ENCODE measurements around the gene CDC42EP3. TPM values are rescaled to one million over a fixed set of nuclear protein-coding genes. Genes with fewer than 3 reads are reported as not detected.

CDC42EP3 gene, protein sequence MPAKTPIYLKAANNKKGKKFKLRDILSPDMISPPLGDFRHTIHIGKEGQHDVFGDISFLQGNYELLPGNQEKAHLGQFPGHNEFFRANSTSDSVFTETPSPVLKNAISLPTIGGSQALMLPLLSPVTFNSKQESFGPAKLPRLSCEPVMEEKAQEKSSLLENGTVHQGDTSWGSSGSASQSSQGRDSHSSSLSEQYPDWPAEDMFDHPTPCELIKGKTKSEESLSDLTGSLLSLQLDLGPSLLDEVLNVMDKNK
- total RNA-seq = 10 to 100 TPM; 19.5 to 35.7 (median 35.7) TPM

DNA sequence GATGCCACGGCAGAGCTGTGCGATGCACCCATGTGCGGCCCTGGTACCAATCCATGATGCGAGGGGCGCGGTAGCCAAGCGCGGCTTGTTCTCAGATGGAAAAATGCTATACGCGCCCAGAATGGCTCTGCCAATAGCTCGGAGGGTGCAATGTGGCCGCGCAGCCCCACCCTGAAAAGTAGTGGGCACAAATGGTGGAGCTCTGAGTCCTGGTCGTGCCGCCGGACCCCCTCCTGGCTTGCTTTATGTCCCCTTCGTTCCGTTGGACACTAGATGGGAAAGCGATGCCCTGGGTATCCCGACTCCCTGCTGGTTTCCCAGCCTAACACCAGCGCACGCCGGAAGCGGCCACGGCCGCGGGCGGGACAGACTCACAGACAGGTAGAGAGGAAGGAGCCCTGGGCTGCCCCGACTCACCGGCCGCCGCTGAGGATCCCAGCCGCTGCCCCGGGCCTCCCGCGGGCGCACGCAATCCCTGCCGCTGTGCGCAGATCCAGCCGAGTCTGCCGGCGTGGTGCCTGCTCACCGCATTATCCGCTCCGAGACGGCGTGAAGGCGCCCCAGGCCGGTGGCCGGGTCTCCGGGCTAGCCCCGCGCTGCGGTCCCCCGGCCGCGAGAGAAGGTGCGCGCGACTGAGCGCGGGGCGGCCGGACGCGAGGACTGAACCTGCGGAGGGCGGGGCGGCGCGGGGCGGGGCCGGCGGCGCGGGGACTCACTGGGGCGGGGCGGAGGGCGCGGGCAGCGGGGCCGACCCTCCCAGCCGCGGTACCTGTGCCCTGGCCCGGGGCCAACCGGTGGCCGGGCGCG is at the start of gene CDC42EP3:
TSS of gene CDC42EP3 (minus strand) at position 634 of the 807 bp plus-strand sequence. CDS start 25,055 bp downstream, outside the sequence.
- peak within 1 kb of the TSS; percentile 93 to 94 for H3K27ac ChIP-seq
- intact Hi-C loops (cut with DNase I; ENCODE audit: low total_unique reads) = no loop called here
- H3K4me3 ChIP-seq = peak within 1 kb of the TSS; percentile 82 to 88 (median 84)
- H3K4me1 ChIP-seq = no peaks in the 10 kb centered on the region
- no peaks in the 10 kb centered on the region for H3K9me3 ChIP-seq
- TF ChIP-seq POLR2AphosphoS5 (IDR thresholded peaks at IDR 0.05) (peak; percentile 32 to 47 (median 41)), POLR2A (IDR thresholded peaks at IDR 0.05) (no peak)
- TF ChIP-seq, protein P1, sequence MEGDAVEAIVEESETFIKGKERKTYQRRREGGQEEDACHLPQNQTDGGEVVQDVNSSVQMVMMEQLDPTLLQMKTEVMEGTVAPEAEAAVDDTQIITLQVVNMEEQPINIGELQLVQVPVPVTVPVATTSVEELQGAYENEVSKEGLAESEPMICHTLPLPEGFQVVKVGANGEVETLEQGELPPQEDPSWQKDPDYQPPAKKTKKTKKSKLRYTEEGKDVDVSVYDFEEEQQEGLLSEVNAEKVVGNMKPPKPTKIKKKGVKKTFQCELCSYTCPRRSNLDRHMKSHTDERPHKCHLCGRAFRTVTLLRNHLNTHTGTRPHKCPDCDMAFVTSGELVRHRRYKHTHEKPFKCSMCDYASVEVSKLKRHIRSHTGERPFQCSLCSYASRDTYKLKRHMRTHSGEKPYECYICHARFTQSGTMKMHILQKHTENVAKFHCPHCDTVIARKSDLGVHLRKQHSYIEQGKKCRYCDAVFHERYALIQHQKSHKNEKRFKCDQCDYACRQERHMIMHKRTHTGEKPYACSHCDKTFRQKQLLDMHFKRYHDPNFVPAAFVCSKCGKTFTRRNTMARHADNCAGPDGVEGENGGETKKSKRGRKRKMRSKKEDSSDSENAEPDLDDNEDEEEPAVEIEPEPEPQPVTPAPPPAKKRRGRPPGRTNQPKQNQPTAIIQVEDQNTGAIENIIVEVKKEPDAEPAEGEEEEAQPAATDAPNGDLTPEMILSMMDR (IDR thresholded peaks at IDR 0.05) = peak in 1 of 3 donors; percentile 5
- peak; percentile 43 to 56 for DNase-seq (ENCODE audit: low spot score in 2 of 2)
- H3K27me3 ChIP-seq = no peaks in the 10 kb centered on the region
- H3K36me3 ChIP-seq = no peaks in the 10 kb centered on the region

DNA sequence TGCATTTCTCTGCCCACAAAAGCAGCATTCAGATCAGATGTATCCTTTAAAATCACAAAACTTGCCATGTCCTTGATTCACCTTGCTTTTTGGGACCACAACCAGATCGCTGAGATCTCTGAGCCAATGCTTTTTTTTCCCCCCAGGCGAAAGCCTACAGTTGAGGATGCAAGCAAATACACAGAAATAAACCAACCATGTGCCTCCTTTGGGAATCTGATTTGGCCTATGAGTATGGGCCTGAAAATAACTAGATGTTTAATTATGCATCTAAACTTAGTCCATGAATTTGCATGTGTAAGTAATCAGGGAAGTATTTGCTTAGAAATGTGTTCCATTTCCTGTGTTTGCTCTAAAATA is 49.7 kb upstream of the CDC42EP3 start:
- H3K9me3 ChIP-seq = no peaks in the 10 kb centered on the region
- H3K4me3 ChIP-seq = no peak overlapping the region
- no peak for TF ChIP-seq POLR2AphosphoS5 (IDR thresholded peaks at IDR 0.05)
- TF ChIP-seq, protein P1 (IDR thresholded peaks at IDR 0.05) = no peak
- no peak for TF ChIP-seq POLR2A (IDR thresholded peaks at IDR 0.05)
- H3K36me3 ChIP-seq = no peaks in the 10 kb centered on the region
- no peak overlapping the region for H3K27ac ChIP-seq
- no peaks in the 10 kb centered on the region for H3K4me1 ChIP-seq
- DNase-seq (ENCODE audit: low spot score in 2 of 2) = no peak
- no peaks in the 10 kb centered on the region for H3K27me3 ChIP-seq
- intact Hi-C loops (cut with DNase I; ENCODE audit: low total_unique reads) = no loop called here

DNA sequence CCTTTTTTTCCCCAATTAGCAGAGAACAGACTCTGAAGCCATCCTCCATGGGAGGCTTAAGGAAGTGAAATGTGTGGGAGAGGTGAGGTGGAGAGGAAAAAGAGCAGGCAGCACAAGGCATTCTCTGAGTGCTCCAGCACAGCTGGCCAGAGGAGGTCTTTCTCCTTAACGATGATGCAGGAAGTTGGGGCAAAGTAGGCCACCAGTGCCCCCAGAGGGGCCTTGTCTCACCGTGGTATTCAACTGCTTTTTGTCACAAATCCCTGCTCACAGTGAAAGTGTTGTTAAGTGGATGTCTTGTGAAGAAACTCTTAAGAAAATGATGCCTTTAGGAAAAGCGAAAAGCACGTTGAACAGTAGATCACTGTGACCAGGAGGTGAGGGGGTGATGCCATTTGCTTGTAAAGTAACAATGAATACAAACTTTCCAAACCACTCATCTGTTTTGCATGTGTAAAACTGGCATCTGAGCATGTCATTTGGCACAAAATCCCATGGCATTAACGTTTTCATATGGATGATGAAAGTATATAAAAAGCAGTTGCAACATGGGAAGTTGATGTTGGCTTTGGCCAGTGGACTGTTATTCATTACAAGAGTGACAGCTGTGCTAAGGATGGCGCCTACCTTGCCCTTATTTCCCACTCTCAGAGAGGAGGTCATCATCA is 49.2 kb upstream of the CDC42EP3 start:
- TF ChIP-seq POLR2A (IDR thresholded peaks at IDR 0.05) (no peak), POLR2AphosphoS5 (IDR thresholded peaks at IDR 0.05) (no peak)
- TF ChIP-seq, protein P1 (IDR thresholded peaks at IDR 0.05) = no peak
- Histone ChIP-seq H3K4me1 (no peaks in the 10 kb centered on the region), H3K4me3 (no peak overlapping the region), H3K36me3 (no peaks in the 10 kb centered on the region), H3K27ac (no peak overlapping the region), H3K27me3 (no peaks in the 10 kb centered on the region), H3K9me3 (no peaks in the 10 kb centered on the region)
- no peak for DNase-seq (ENCODE audit: low spot score in 2 of 2)
- intact Hi-C loops (cut with DNase I; ENCODE audit: low total_unique reads) = no loop called here

DNA sequence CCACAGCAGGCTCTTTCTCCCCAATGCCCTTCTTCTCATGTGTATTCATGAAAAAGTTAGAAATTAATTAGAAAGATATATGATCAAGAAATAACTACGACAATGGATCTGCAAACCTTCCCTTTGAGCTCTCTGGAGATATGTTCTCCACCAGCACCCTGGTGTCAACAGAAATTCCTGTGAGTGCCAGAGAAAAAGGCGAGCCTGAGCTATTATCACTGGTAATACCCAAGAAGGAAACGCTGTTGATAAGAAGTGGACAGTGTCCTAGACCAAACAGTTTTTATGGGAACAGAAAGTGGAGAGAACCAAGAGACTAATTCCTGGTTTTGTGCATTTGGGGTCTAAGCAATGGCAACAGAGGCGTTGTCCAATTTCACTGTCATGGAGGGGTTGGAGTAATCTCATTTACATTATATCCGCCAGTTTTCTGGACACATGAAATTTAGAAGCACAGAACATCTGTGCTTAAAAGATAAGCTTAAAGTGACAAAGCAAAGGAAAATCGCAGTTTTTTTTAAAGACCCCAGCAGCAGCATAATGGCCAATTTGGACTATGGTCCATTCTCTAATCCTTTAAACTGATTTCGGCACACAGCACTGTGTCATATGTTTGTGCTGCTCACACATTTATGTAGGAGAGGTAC is 47.2 kb upstream of the CDC42EP3 start:
- H3K4me1 ChIP-seq = no peaks in the 10 kb centered on the region
- intact Hi-C loops (cut with DNase I; ENCODE audit: low total_unique reads) = no loop called here

More for the DNA sequence above, 47.2 kb upstream of the CDC42EP3 start:
- TF ChIP-seq POLR2A (IDR thresholded peaks at IDR 0.05) (no peak), POLR2AphosphoS5 (IDR thresholded peaks at IDR 0.05) (no peak)
- TF ChIP-seq, protein P1 (IDR thresholded peaks at IDR 0.05) = no peak
- no peak for DNase-seq (ENCODE audit: low spot score in 2 of 2)
- H3K9me3 ChIP-seq = no peaks in the 10 kb centered on the region
- H3K4me3 ChIP-seq = no peak overlapping the region
- H3K36me3 ChIP-seq = no peaks in the 10 kb centered on the region
- H3K27ac ChIP-seq = no peak overlapping the region
- H3K27me3 ChIP-seq = no peaks in the 10 kb centered on the region
